Left kidney (tissue), 8 donors: ENCODE measurements around the gene LBR. TPM values are rescaled to one million over a fixed set of nuclear protein-coding genes. Genes with fewer than 3 reads are reported as not detected.
"Not testable (repeated sequence)": the region's sequence is repeated elsewhere in the genome, so short reads cannot be mapped to it uniquely, and the experiment has no call there.

ENCODE experiments used
- DNase-seq: peaks from one replicate; pipeline ENCODE4 v3.0.0-alpha.2; 2013
- long read RNA-seq, 8 donors: transcript quantifications; one replicate each; lab custom pipeline, GENCODE V29; 2026
- polyA plus RNA-seq: library from polyadenylated mRNA; unstranded; fragments of 120-200 nt; gene quantifications from one replicate; pipeline ENCODE4 v1.2.1, GENCODE V29; 2013; ENCODE audit not compliant: insufficient read length

The LBR gene
- polyA plus RNA-seq: 117 TPM
- long read RNA-seq, donor 1, transcript LBR-201 (14 exons, 3,745 nt): major isoform, 20 of 22 reads
- long read RNA-seq, donor 1, partial matches to known transcripts: 0 of 22 reads
- long read RNA-seq, donor 1, other reads (novel, unspliced or antisense): 0 of 22 reads
- long read RNA-seq, donor 2, transcript LBR-201 (14 exons, 3,745 nt): major isoform, 18 of 34 reads
- long read RNA-seq, donor 2, partial matches to known transcripts: 13 of 34 reads
- long read RNA-seq, donor 2, other reads (novel, unspliced or antisense): 0 of 34 reads
- long read RNA-seq, donor 3, transcript LBR-201 (14 exons, 3,745 nt): major isoform, 6 of 8 reads
- long read RNA-seq, donor 3, partial matches to known transcripts: 0 of 8 reads
- long read RNA-seq, donor 3, other reads (novel, unspliced or antisense): 0 of 8 reads
- long read RNA-seq, donor 4, partial matches to known transcripts: 0 of 1 reads
- long read RNA-seq, donor 4, other reads (novel, unspliced or antisense): 0 of 1 reads
- long read RNA-seq, donor 5, transcript LBR-201 (14 exons, 3,745 nt): major isoform, 12 of 13 reads
- long read RNA-seq, donor 5, partial matches to known transcripts: 0 of 13 reads
- long read RNA-seq, donor 5, other reads (novel, unspliced or antisense): 0 of 13 reads
- long read RNA-seq, donor 6, transcript LBR-201 (14 exons, 3,745 nt): major isoform, 15 of 25 reads
- long read RNA-seq, donor 6, partial matches to known transcripts: 6 of 25 reads
- long read RNA-seq, donor 6, other reads (novel, unspliced or antisense): 0 of 25 reads
- long read RNA-seq, donor 7, transcript LBR-201 (14 exons, 3,745 nt): major isoform, 14 of 40 reads
- long read RNA-seq, donor 7, partial matches to known transcripts: 24 of 40 reads
- long read RNA-seq, donor 7, other reads (novel, unspliced or antisense): 0 of 40 reads
- long read RNA-seq, donor 8, transcript LBR-201 (14 exons, 3,745 nt): major isoform, 7 of 9 reads
- long read RNA-seq, donor 8, partial matches to known transcripts: 0 of 9 reads
- long read RNA-seq, donor 8, other reads (novel, unspliced or antisense): 0 of 9 reads

- DNase-seq: no peak
Measured at GRCh38 chr1:225427235-225428067, at the start of gene LBR. Gene LBR, minus strand, starts transcription at chr1:225428038. Its CDS starts 3,963 bp downstream, at chr1:225424075.

- DNase-seq: no peak
Measured at GRCh38 chr1:225477296-225477911, 49.6 kb upstream of the LBR start.

- no peak for DNase-seq
Measured at GRCh38 chr1:225476538-225476988, 48.7 kb upstream of the LBR start.

GRCh38 chr1:225476100-225476511 is 48.3 kb upstream of the LBR start:
- DNase-seq: no peak

DNA sequence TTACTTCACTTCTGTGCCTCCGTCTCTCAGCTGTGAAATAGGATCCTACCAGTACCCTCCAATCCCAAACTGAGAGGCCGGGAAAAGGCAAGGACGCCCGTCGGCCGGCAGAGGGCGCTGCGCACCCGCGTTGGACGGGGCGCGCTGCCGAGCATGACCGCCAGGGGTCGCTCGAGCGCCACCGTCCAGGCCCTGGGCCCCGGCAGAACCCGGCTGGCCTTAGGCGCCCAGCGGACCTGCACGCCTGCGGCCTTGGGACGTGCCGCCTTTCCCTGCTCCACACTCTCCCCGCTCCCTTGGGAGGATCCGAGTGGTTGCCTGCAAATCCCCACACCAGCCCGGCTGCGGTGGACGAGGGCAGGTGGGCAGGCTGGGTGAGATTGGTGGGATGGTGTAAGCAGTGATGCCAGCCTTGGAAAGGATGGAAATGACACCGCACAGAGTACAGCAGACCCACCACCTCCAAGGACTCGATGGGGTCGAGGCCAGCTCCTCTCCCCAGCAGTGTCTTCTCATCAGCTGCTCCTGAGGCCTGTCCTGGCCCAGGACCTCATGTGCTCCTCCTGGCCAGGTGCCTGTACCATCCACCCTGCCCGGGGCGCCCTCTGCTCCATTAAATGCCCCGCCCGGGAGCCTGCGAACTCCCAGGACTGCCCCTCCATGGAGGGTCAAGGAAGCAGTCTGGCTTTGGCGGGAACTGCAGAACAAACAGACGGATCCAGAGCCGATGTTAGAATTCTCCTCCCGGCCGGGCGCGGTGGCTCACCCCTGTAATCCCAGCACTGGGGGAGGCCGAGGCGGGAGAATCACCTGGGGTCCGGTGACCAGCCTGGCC is 47.4 kb upstream of the LBR start:
- DNase-seq: peak; percentile 64

- DNase-seq: no peak
Measured at GRCh38 chr1:225474439-225474985, 46.7 kb upstream of the LBR start.

DNA sequence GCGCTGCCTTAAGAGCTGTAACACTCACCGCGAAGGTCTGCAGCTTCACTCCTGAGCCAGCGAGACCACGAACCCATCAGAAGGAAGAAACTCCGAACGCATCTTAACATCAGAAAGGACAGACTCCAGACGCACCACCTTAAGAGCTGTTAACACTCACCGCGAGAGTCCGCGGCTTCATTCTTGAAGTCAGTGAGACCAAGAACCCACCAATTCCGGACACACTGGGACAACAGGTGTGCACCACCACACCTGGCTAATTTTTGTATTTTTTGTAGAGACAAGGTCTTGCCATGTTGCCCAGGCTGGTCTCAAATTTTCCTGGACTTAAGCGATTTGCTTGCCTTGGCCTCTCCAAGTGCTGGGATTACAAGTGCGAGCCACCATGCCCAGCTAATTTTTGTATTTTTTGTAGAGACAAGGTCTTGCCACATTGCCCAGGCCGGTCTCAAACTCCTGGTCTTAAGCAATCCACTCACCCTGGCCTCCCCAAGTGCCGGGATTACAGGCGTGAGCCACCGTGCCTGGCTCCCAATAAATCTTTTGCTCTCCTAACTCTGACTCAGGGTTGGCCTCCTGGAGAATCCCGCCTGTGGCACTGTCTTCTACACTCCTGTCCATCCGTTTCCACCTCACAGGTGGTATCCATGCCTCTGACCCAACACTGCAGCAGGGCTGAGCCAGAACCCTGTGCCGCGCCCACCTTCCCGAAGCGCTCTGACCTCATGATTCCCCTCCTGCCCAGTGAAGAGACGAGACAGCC is 46.0 kb upstream of the LBR start:
- not testable (repeated sequence) for DNase-seq

DNA sequence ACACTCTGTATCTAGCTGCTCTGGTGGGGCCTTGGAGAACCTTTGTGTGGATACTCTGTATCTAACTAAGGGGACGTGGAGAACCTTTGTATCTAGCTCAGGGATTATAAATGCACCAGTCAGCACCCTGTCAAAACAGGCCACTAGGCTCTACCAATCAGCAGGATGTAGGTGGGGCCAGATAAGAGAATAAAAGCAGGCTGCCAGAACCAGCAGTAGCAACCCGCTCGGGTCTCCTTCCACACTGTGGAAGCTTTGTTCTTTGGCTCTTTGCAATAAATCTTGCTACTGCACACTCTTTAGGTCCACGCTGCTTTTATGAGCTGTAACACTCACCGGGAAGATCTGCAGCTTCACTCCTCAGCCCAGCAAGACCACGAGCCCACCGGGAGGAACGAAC is 45.4 kb upstream of the LBR start:
- DNase-seq: not testable (repeated sequence)

DNA sequence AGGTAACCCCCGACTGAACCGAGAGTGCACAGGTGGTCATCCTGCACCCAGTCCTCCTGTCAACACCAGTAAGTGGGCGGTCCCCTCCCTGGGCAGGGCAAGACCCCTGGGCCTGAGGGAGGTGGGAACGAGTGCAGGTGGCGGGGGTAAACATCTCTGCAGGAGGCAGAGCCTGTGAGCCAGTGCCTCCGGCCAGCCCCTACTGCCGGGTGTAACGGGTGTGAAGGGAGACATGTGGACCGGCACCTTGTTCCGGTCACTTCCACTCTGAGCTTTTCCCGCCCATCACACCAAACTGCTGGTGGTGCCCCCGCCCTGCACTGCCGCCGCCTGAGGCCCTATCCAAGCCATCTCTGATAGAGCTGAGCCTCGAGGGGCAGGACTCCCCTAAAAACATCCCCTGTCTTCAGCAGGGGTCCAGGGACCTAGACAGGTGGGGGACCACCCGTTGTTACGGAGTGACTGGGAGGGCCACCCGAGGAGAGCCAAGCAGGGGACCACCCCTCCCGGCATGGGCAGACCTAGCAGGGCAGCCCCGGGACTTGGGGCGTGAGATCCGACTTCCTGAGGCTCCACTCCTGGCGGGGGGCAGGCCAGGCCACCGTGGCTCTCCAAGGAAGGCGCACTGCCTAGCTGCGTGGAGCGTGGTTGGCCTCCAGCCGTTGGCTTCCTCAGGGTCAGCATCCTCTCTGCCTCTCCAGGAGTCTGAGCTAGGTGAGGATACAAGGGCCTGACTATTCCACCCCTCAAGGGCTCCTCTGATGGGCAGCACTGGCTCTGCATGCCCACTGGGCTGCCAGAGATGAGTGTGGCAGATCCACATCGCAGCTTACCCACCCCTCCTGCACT is 43.8 kb upstream of the LBR start:
- no peak for DNase-seq

DNA sequence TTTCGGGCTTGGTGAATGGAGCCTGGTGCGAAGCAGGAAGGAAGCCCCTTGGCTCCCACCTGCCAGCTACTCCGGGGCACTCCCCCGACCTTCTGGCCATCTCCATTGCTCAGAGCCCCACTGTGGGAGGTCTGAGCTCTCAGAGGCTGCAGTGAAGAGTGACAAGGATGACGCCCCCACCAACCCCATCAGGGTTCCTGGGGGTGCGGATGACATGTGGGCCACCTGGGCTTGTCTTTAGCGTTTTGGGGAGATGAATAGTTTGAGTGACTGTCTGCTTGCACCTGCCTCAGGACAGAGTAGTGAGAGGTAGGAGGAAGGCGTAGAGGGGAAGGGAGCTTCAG is 43.2 kb upstream of the LBR start:
- no peak for DNase-seq

GRCh38 chr1:225470211-225471108 is 42.6 kb upstream of the LBR start:
- no peak for DNase-seq

DNA sequence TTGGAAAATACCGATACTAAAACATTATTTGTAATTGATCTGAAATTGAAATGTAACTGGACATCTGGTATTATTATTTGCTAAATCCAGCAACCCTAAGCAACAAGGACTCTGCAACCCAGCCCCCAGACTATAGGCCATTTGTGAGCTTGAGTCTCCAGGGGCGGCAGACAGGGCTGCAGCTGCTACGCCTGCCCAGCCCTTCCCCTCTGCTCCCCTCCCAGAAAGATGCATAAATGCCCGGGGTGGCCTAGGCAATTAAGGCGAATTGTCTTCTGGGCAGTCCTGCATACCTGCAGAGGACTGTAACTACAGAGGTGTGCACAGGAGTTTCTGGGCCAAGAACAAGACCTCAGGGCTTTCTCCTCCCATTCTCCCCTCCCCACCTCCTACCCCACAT is 41.2 kb upstream of the LBR start:
- DNase-seq: no peak

DNA sequence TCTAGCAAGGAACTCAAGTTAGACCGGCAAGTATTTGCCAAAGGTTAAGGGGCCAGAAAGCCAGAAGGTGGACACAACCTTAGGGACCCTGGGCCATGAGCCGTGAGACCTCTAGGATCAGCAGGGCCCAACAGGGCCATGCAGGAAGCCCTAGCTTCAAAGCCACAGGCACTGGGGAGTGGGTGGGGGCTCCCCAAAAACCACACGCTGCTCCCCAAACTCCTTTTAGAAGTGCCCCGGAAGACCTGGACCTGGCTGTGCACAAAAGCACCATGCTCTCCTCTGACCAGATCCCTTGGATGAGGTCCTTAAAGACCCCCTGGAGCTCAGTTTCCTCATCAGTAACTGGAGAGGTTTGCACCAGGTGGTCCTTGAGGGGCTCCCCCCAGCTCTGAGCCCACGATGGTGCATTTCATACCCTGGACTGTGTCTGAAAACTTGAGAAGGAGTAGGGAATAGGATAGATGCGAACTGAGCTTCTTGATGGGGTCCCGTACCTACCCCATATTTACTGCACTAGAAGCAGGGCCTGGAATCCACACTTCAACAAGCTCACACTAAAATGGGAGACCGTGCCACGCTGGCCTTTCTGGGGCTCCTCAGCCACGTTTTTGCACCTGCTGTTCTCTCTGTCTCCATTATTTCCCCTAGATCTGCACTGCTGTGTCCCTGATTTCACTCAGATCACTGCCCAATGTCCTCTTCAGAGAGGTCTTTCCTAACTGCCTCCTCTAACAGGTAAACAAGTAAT is 40.6 kb upstream of the LBR start:
- no peak for DNase-seq

- DNase-seq: no peak
Measured at GRCh38 chr1:225467193-225468020, 39.6 kb upstream of the LBR start.

DNA sequence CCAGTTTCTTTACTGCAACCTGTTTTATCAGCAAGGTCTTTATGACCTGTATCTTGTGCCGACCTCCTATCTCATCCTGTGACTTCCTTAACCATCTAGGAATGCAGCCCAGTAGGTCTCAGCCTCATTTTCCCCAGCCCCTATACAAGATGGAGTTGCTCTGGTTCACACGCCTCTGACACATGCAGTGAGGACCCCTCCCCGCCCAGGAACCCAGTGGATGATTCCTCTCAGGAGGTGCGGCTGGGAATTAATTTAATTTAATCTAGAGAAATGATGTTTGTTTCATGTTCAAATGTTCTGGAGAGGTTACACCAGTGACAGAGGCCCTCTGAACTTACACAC is 39.0 kb upstream of the LBR start:
- no peak for DNase-seq
